ENCODE measurements around the gene UBIAD1.

GRCh38 chr1:11279152-11279551 is 6.2 kb downstream of the UBIAD1 start:
- TF ChIP-seq, protein P1, sequence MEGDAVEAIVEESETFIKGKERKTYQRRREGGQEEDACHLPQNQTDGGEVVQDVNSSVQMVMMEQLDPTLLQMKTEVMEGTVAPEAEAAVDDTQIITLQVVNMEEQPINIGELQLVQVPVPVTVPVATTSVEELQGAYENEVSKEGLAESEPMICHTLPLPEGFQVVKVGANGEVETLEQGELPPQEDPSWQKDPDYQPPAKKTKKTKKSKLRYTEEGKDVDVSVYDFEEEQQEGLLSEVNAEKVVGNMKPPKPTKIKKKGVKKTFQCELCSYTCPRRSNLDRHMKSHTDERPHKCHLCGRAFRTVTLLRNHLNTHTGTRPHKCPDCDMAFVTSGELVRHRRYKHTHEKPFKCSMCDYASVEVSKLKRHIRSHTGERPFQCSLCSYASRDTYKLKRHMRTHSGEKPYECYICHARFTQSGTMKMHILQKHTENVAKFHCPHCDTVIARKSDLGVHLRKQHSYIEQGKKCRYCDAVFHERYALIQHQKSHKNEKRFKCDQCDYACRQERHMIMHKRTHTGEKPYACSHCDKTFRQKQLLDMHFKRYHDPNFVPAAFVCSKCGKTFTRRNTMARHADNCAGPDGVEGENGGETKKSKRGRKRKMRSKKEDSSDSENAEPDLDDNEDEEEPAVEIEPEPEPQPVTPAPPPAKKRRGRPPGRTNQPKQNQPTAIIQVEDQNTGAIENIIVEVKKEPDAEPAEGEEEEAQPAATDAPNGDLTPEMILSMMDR (conservative IDR thresholded peaks at IDR 0.05), result no peak
- no peak for TF ChIP-seq ZFX (IDR thresholded peaks at IDR 0.05)

Data from C4-2B (cell line).